Trophoblast cell (in vitro differentiated cells and primary cell): Measurements from ENCODE around the gene TNFSF11.

Experiments used
- DNase-seq, 2 donors: peaks; one replicate each; pipeline ENCODE4 v3.0.0-alpha.2; 2016
- H2AFZ ChIP-seq: 2 replicates; pipeline ENCODE4 v1.6.1; 2013; ENCODE audit warnings: low read length, moderate library complexity, mild to moderate bottlenecking; ENCODE audit not compliant: insufficient read depth, poor library complexity
- H2AK5ac ChIP-seq: 2 replicates; pipeline ENCODE4 v1.6.1; 2013; ENCODE audit warnings: mild to moderate bottlenecking, low read length
- H2BK120ac ChIP-seq: 2 replicates; pipeline ENCODE4 v1.6.1; 2013; ENCODE audit warnings: low read length, mild to moderate bottlenecking, moderate library complexity; ENCODE audit not compliant: insufficient read depth, poor library complexity
- H2BK12ac ChIP-seq: 2 replicates; pipeline ENCODE4 v1.6.1; 2013; ENCODE audit warnings: mild to moderate bottlenecking, low read length, moderate library complexity
- H2BK5ac ChIP-seq: 2 replicates; pipeline ENCODE4 v1.6.1; 2013; ENCODE audit warnings: low read length, low read depth, moderate library complexity, mild to moderate bottlenecking; ENCODE audit not compliant: poor library complexity
- H3K14ac ChIP-seq: 2 replicates; pipeline ENCODE4 v1.6.1; 2013; ENCODE audit warnings: mild to moderate bottlenecking, low read length
- H3K18ac ChIP-seq: 2 replicates; pipeline ENCODE4 v1.6.1; 2013; ENCODE audit warnings: mild to moderate bottlenecking, low read length
- H3K23ac ChIP-seq: 2 replicates; pipeline ENCODE4 v1.6.1; 2013; ENCODE audit warnings: low read length
- H3K27ac ChIP-seq: 2 replicates; pipeline ENCODE4 v1.5.1; 2013; ENCODE audit warnings: low read depth, mild to moderate bottlenecking, inconsistent platforms, low read length, moderate library complexity
- H3K27me3 ChIP-seq: 2 replicates; pipeline ENCODE4 v1.6.1; 2013; ENCODE audit warnings: inconsistent platforms, mild to moderate bottlenecking, low read length, moderate library complexity; ENCODE audit not compliant: insufficient read depth
- H3K36me3 ChIP-seq, 2 experiments: 1 replicate in 1 of 2; 2 replicates in 1 of 2; pipeline ENCODE4 v1.6.1; 2013; ENCODE audit warnings: low read length in 2 of 2, mild to moderate bottlenecking in 2 of 2, moderate library complexity in 1 of 2; ENCODE audit not compliant: insufficient read depth in 2 of 2, control insufficient read depth in 1 of 2
- H3K4ac ChIP-seq: 2 replicates; pipeline ENCODE4 v1.6.1; 2013; ENCODE audit warnings: low read depth, mild to moderate bottlenecking, low read length, moderate library complexity
- H3K4me1 ChIP-seq, 2 experiments: 1 replicate in 1 of 2; 2 replicates in 1 of 2; pipeline ENCODE4 v1.6.1; 2013; ENCODE audit warnings: low read length in 2 of 2, mild to moderate bottlenecking in 2 of 2, moderate library complexity in 1 of 2; ENCODE audit not compliant: insufficient read depth in 2 of 2, control insufficient read depth in 1 of 2
- H3K4me2 ChIP-seq: 2 replicates; pipeline ENCODE4 v1.6.1; 2013; ENCODE audit warnings: inconsistent platforms, mild to moderate bottlenecking, low read length, moderate library complexity
- H3K4me3 ChIP-seq: 2 replicates; pipeline ENCODE4 v1.5.1; 2013; ENCODE audit warnings: mild to moderate bottlenecking, low read depth, low read length, inconsistent platforms
- H3K79me1 ChIP-seq: one replicate; pipeline ENCODE4 v1.6.1; 2013; ENCODE audit warnings: low read length
- H3K79me2 ChIP-seq: 2 replicates; pipeline ENCODE4 v1.6.1; 2013; ENCODE audit warnings: low read length, mild to moderate bottlenecking; ENCODE audit not compliant: control insufficient read depth, insufficient read depth, poor library complexity
- H3K9ac ChIP-seq: 2 replicates; pipeline ENCODE4 v1.6.1; 2013; ENCODE audit warnings: mild to moderate bottlenecking, low read length
- H3K9me3 ChIP-seq: 2 replicates; pipeline ENCODE4 v1.6.1; 2013; ENCODE audit warnings: low read depth, mild to moderate bottlenecking, control low read depth, inconsistent platforms, low read length; ENCODE audit not compliant: insufficient read depth
- H4K12ac ChIP-seq: 2 replicates; pipeline ENCODE4 v1.6.1; 2013; ENCODE audit warnings: low read depth, mild to moderate bottlenecking, low read length, moderate library complexity
- H4K8ac ChIP-seq: 2 replicates; pipeline ENCODE4 v1.6.1; 2013; ENCODE audit warnings: low read depth, mild to moderate bottlenecking, low read length, moderate library complexity
- H4K91ac ChIP-seq: one replicate; pipeline ENCODE4 v1.6.1; 2013; ENCODE audit warnings: low read depth, mild to moderate bottlenecking, low read length, moderate library complexity
- WGBS: extraction: QIAGEN DNeasy Blood & Tissue Kit; methylation state at CpG from one replicate; pipeline ENCODE4 v1.1.7; 2013; ENCODE audit warnings: missing lambda C conversion rate; ENCODE audit not compliant: insufficient read length, insufficient coverage; ENCODE audit errors: extremely low coverage; 5-methylcytosine and 5-hydroxymethylcytosine counted together

Gene TNFSF11

GRCh38 chr13:42538996-42539395 lies 35.0 kb upstream of the TNFSF11 start:
- Histone ChIP-seq H3K79me1 (no peaks in the 10 kb centered on the region), H3K23ac (no peak overlapping the region), H4K8ac (no peak overlapping the region), H3K79me2 (no peaks in the 10 kb centered on the region), H3K4me1 (no peaks in the 10 kb centered on the region), H3K4me3 (no peak overlapping the region), H2BK12ac (no peak overlapping the region), H2AK5ac (no peak overlapping the region), H2BK5ac (no peak overlapping the region), H3K4me2 (no peak overlapping the region), H3K9me3 (peaks cover 2% of the 10 kb centered on the region), H3K9ac (no peak overlapping the region), H4K91ac (no peak overlapping the region), H2BK120ac (no peak overlapping the region), H3K14ac (no peak overlapping the region), H2AFZ (no peak overlapping the region), H3K27me3 (no peaks in the 10 kb centered on the region), H4K12ac (no peak overlapping the region), H3K27ac (no peak overlapping the region), H3K4ac (no peak overlapping the region), H3K18ac (no peak overlapping the region), H3K36me3 (no peaks in the 10 kb centered on the region)
- WGBS = no CpG with 5 or more reads among the region's 2 CpGs
- no peak for DNase-seq

GRCh38 chr13:42539670-42540069 lies 34.3 kb upstream of the TNFSF11 start:
- Histone ChIP-seq H3K27me3 (no peaks in the 10 kb centered on the region), H4K12ac (no peak overlapping the region), H4K8ac (no peak overlapping the region), H3K23ac (no peak overlapping the region), H3K4ac (no peak overlapping the region), H3K9me3 (peaks cover 2% of the 10 kb centered on the region), H3K9ac (no peak overlapping the region), H3K27ac (no peak overlapping the region), H2BK120ac (no peak overlapping the region), H2AK5ac (no peak overlapping the region), H3K79me1 (no peaks in the 10 kb centered on the region), H2BK5ac (no peak overlapping the region), H3K4me2 (no peak overlapping the region), H3K79me2 (no peaks in the 10 kb centered on the region), H4K91ac (no peak overlapping the region), H3K18ac (no peak overlapping the region), H3K4me3 (no peak overlapping the region), H2BK12ac (no peak overlapping the region), H3K14ac (no peak overlapping the region), H3K36me3 (no peaks in the 10 kb centered on the region), H2AFZ (no peak overlapping the region), H3K4me1 (no peaks in the 10 kb centered on the region)
- DNase-seq = no peak
- no CpG with 5 or more reads among the region's 7 CpGs for WGBS

GRCh38 chr13:42543215-42543797 lies 30.6 kb upstream of the TNFSF11 start:
- Histone ChIP-seq H2AK5ac (no peak overlapping the region), H2AFZ (no peak overlapping the region), H3K36me3 (no peaks in the 10 kb centered on the region), H2BK120ac (no peak overlapping the region), H3K79me2 (no peaks in the 10 kb centered on the region), H4K8ac (no peak overlapping the region), H3K9ac (no peak overlapping the region), H3K23ac (no peak overlapping the region), H3K18ac (no peak overlapping the region), H4K12ac (no peak overlapping the region), H3K4me1 (no peaks in the 10 kb centered on the region), H4K91ac (no peak overlapping the region), H3K4me3 (no peak overlapping the region), H2BK12ac (no peak overlapping the region), H3K14ac (no peak overlapping the region), H3K4ac (no peak overlapping the region), H3K4me2 (no peak overlapping the region), H3K27ac (no peak overlapping the region), H3K9me3 (peaks cover 2% of the 10 kb centered on the region), H2BK5ac (no peak overlapping the region), H3K79me1 (no peaks in the 10 kb centered on the region), H3K27me3 (no peaks in the 10 kb centered on the region)
- no peak for DNase-seq
- no CpG with 5 or more reads among the region's 4 CpGs for WGBS

- Histone ChIP-seq H3K36me3 (no peaks in the 10 kb centered on the region), H3K9ac (no peak overlapping the region), H3K4me1 (no peaks in the 10 kb centered on the region), H4K12ac (no peak overlapping the region), H3K79me2 (no peaks in the 10 kb centered on the region), H3K27me3 (no peaks in the 10 kb centered on the region), H2AFZ (no peak overlapping the region), H4K91ac (no peak overlapping the region), H3K18ac (no peak overlapping the region), H3K4me3 (no peak overlapping the region), H3K14ac (no peak overlapping the region), H3K79me1 (no peaks in the 10 kb centered on the region), H3K23ac (no peak overlapping the region), H3K27ac (no peak overlapping the region), H3K9me3 (peaks cover 2% of the 10 kb centered on the region), H2AK5ac (no peak overlapping the region), H2BK12ac (no peak overlapping the region), H3K4me2 (no peak overlapping the region), H2BK5ac (no peak overlapping the region), H2BK120ac (no peak overlapping the region), H3K4ac (no peak overlapping the region), H4K8ac (no peak overlapping the region)
- DNase-seq = no peak
- WGBS = no CpG with 5 or more reads among the region's 4 CpGs
These were observed 29.6 kb upstream of the TNFSF11 start for GRCh38 chr13:42544246-42544926.
